K562 (cell line): ENCODE measurements around the gene GSG1. TPM values are rescaled to one million over a fixed set of nuclear protein-coding genes. Genes with fewer than 3 reads are reported as not detected.
A peak's percentile ranks its signal among the peaks of the same experiment; 100 is the strongest.

ENCODE experiments used
- ATAC-seq: fragments of 200-7000 bp; cut with Tn5 transposase; 3 replicates; pipeline ENCODE4 v1.9.1; 2020; ENCODE audit warnings: moderate library complexity
- BruUV-seq: library from RNA; stranded (reverse); fragments of 400-500 nt; replicated peaks from 2 replicates; lab custom pipeline; 2021; lab: Mats Ljungman, UMichigan
- CTCF ChIA-PET: fragments of 300-600 bp; formaldehyde crosslinking; extraction: SDS; loops from one replicate; lab custom pipeline; 2021; ENCODE audit warnings: low intra/inter-chr PET ratio; lab: Yijun Ruan, JAX
- POLR2A ChIA-PET: fragments of 300-600, 350-650 bp; sonication (Branson Sonifier 250); formaldehyde crosslinking; extraction: SDS; loops from one replicate; lab custom pipeline; 2021; ENCODE audit warnings: antibody characterized with exemption, inconsistent platforms; lab: Yijun Ruan, JAX
- DNase-seq, 4 experiments: peaks; one replicate each; pipeline versions ENCODE4 v3.0.0 to v3.0.0-alpha.2; 2011 to 2018; ENCODE audit warnings: low spot score in 3 of 4, mixed read lengths in 3 of 4; ENCODE audit errors: extremely low read depth in 1 of 4
- FAIRE-seq: peaks from 2 replicates; lab custom pipeline; 2011; peaks lifted over from hg19 to GRCh38; lab: Jason Lieb, UNC
- H2AFZ ChIP-seq: 2 replicates; pipeline ENCODE4 v1.6.0; 2011; ENCODE audit warnings: low read depth, low read length, control low read depth, inconsistent platforms
- H3K27ac ChIP-seq: fragments of 200-600 bp; 3 replicates; pipeline ENCODE4 v1.8.0; 2011; ENCODE audit warnings: low read depth, mild to moderate bottlenecking, control low read depth, inconsistent platforms, low read length, moderate library complexity, mixed read lengths; ENCODE audit errors: extremely low read depth
- H3K27me3 ChIP-seq, 2 experiments: fragments of 300-600 bp in 1 of 2; 2 replicates in 1 of 2; 3 replicates in 1 of 2; pipeline versions ENCODE4 v1.6.0 to v1.8.0; 2011; ENCODE audit warnings: inconsistent platforms in 2 of 2, low read length in 2 of 2, mild to moderate bottlenecking in 1 of 2, mixed read lengths in 1 of 2, moderate library complexity in 1 of 2; ENCODE audit not compliant: control insufficient read depth in 2 of 2, insufficient read depth in 2 of 2
- H3K36me3 ChIP-seq: fragments of 300-600 bp; 3 replicates; pipeline ENCODE4 v1.8.0; 2011; ENCODE audit warnings: mild to moderate bottlenecking, low read length, inconsistent platforms; ENCODE audit not compliant: control insufficient read depth, insufficient read depth
- H3K4me1 ChIP-seq, 2 experiments: fragments of 200-600 bp in 1 of 2; replicated peaks in 1 of 2; 2 replicates in 1 of 2; 3 replicates in 1 of 2; pipeline versions ENCODE4 v1.5.1 to v1.8.0; 2011; ENCODE audit warnings: inconsistent platforms in 2 of 2, low read length in 2 of 2, mild to moderate bottlenecking in 1 of 2, mixed read lengths in 1 of 2, moderate library complexity in 1 of 2; ENCODE audit not compliant: control insufficient read depth in 2 of 2, insufficient read depth in 2 of 2
- H3K4me2 ChIP-seq: 2 replicates; pipeline ENCODE4 v1.6.1; 2011; ENCODE audit warnings: low read length, control low read depth, inconsistent platforms, mixed read lengths; ENCODE audit not compliant: insufficient read depth
- H3K4me3 ChIP-seq: fragments of 200-600 bp; sonication (generic), shearing (Covaris generic); 2 replicates; pipeline ENCODE4 v1.5.1; 2016; ENCODE audit warnings: control low read depth, inconsistent platforms
- H3K79me2 ChIP-seq: fragments of 200-600 bp; 3 replicates; pipeline ENCODE4 v1.8.0; 2011; ENCODE audit warnings: low read length, inconsistent platforms; ENCODE audit not compliant: control insufficient read depth, insufficient read depth
- H3K9ac ChIP-seq, 2 experiments: 2 replicates each; pipeline versions ENCODE4 v1.6.0 to v1.6.1; 2011; ENCODE audit warnings: low read depth in 2 of 2, low read length in 2 of 2, control low read depth in 1 of 2, inconsistent platforms in 1 of 2, mild to moderate bottlenecking in 1 of 2, mixed read lengths in 1 of 2; ENCODE audit not compliant: insufficient read depth in 1 of 2
- H3K9me1 ChIP-seq: one replicate; pipeline ENCODE4 v1.6.0; 2011; ENCODE audit warnings: inconsistent platforms, mild to moderate bottlenecking, low read length, moderate library complexity; ENCODE audit not compliant: control insufficient read depth, insufficient read depth
- H3K9me3 ChIP-seq: replicated peaks from 2 replicates; pipeline ENCODE4 v1.5.1; 2011; ENCODE audit warnings: low read depth, low read length, inconsistent platforms; ENCODE audit not compliant: control insufficient read depth, insufficient read depth
- H4K20me1 ChIP-seq: replicated peaks from 2 replicates; pipeline ENCODE4 v1.6.1; 2011; ENCODE audit warnings: low read length, inconsistent platforms, mixed read lengths; ENCODE audit not compliant: control insufficient read depth, insufficient read depth
- ARNT ChIP-seq, 2 experiments: fragments of 450-650 bp; IDR thresholded peaks; 2 replicates each; pipeline ENCODE4 v1.6.1; 2016; ENCODE audit warnings: mild to moderate bottlenecking in 1 of 2
- CBFA2T2 ChIP-seq: fragments of 450-650 bp; conservative IDR thresholded peaks from 2 replicates; pipeline ENCODE4 v1.6.1; 2017; ENCODE audit warnings: mild to moderate bottlenecking
- CREB3L1 ChIP-seq: fragments of 450-650 bp; IDR thresholded peaks from 2 replicates; pipeline ENCODE4 v1.6.1; 2014; ENCODE audit warnings: low read depth, mild to moderate bottlenecking, moderate library complexity, borderline replicate concordance
- DDX20 ChIP-seq: fragments of 450-650 bp; IDR thresholded peaks from 2 replicates; pipeline ENCODE4 v1.6.1; 2016; ENCODE audit warnings: missing genetic modification characterization, low read depth, mild to moderate bottlenecking, missing compliant biosample characterization, moderate library complexity
- EGR1 ChIP-seq: fragments of 450-650 bp; conservative IDR thresholded peaks from 2 replicates; pipeline ENCODE4 v1.6.1; 2017; ENCODE audit warnings: mild to moderate bottlenecking
- ESRRA ChIP-seq: fragments of 450-650 bp; IDR thresholded peaks from 2 replicates; pipeline ENCODE4 v1.6.1; 2014; ENCODE audit warnings: low read depth, mild to moderate bottlenecking, moderate library complexity, borderline replicate concordance
- FOSL1 ChIP-seq: fragments of 200-800 bp; sonication (Bioruptor generic); conservative IDR thresholded peaks from 2 replicates; pipeline ENCODE4 v1.6.1; 2016; ENCODE audit warnings: missing genetic modification characterization, missing compliant biosample characterization
- RBBP5 ChIP-seq: fragments of 200-600 bp; sonication (generic); IDR thresholded peaks from 2 replicates; pipeline ENCODE4 v1.6.1; 2012; ENCODE audit warnings: borderline replicate concordance, mild to moderate bottlenecking, low read length, control low read depth, inconsistent platforms; ENCODE audit not compliant: insufficient read depth, poor library complexity, severe bottlenecking
- RREB1 ChIP-seq: fragments of 250-450 bp; sonication (Bioruptor Pico); IDR thresholded peaks from 2 replicates; pipeline ENCODE4 v1.4.0; 2020
- XRCC4 ChIP-seq: IDR thresholded peaks from one replicate; pipeline ENCODE4 v1.6.1; 2011; ENCODE audit not compliant: insufficient read depth, insufficient read length; ENCODE audit errors: extremely low read depth
- ZNF175 ChIP-seq: fragments of 200-800 bp; sonication (Bioruptor generic); IDR thresholded peaks from 2 replicates; pipeline ENCODE4 v1.6.1; 2016; ENCODE audit warnings: low read depth, mild to moderate bottlenecking, missing genetic modification characterization, missing compliant biosample characterization
- ZNF384 ChIP-seq: IDR thresholded peaks from 2 replicates; pipeline ENCODE4 v1.6.1; 2012; ENCODE audit warnings: low read depth, low read length, improper control_type of control experiment
- WGBS: fragments of 100-300 bp; shearing (Covaris generic); methylation state at CpG from one replicate; pipeline ENCODE4 v1.1.6; 2016; ENCODE audit warnings: low coverage, mixed read lengths; ENCODE audit not compliant: insufficient coverage; ENCODE audit errors: missing lambda C conversion rate; 5-methylcytosine and 5-hydroxymethylcytosine counted together
- in situ Hi-C: fragments of 300-500 bp; cut with MboI; formaldehyde crosslinking; loops from 4 replicates; pipeline ENCODE4 v1.15.0; 2018; ENCODE audit warnings: inconsistent platforms, mixed read lengths
- intact Hi-C: fragments of 100-400 bp; cut with micrococcal nuclease; formaldehyde crosslinking; loops from 2 replicates; pipeline ENCODE4 v1.14.2; 2022
- polyA plus RNA-seq, 8 experiments: library from polyadenylated mRNA; depleted of rRNA in 4 of 8; stranded (reverse) in 5 of 8; unstranded in 3 of 8; fragments of >200 nt; fragmentation: Nextera tagmentation in 2 of 8; fragmentation: Illumina TruSeq in 1 of 8; extraction: Ambion mirVana in 2 of 8; extraction: Trizol in 1 of 8; gene quantifications; 2 replicates each; pipeline versions ENCODE4 v1.2.1 to v1.2.3, GENCODE V29; 2011 to 2014; ENCODE audit warnings: inconsistent platforms in 1 of 8, missing spikeins in 1 of 8
- total RNA-seq, 7 experiments: library from RNA; depleted of rRNA in 6 of 7; stranded (reverse); fragments of >200 nt in 6 of 7; fragmentation: Illumina TruSeq in 2 of 7; extraction: Trizol in 2 of 7; gene quantifications; 2 replicates each; pipeline versions ENCODE4 v1.2.1 to v1.2.3, GENCODE V29; 2011 to 2021; ENCODE audit warnings: low replicate concordance in 1 of 7

Gene GSG1
- total and polyA plus RNA-seq, 9 of the 15 experiments (the other 6 are each of a cell fraction or from before 2014, with no cell fraction given), result not detected

GRCh38 chr12:13044906-13045299 is 58.6 kb downstream of the GSG1 start (continued):
- TF ChIP-seq CREB3L1 (no peak), XRCC4 (no peak), ZNF384 (0 out of 2 replicates have a peak, but pooled peaks have one; percentile 12), CBFA2T2 (no peak)

- Histone ChIP-seq H2AFZ (peak within 1 kb of the TSS; percentile 96), H3K4me1 (peaks cover 0 to 10% of the 10 kb centered on the region in 2 experiments; a peak in 3 of 5 replicates), H3K9me1 (no peaks in the 10 kb centered on the region), H3K9ac (peak within 1 kb of the TSS; percentile 34 to 93; a peak in 3 of 4 replicates), H3K79me2 (no peaks in the 10 kb centered on the region), H3K4me3 (peak within 1 kb of the TSS; percentile 87), H3K27me3 (no peaks in the 10 kb centered on the region), H3K36me3 (no peaks in the 10 kb centered on the region), H3K9me3 (no peaks in the 10 kb centered on the region), H3K4me2 (peak within 1 kb of the TSS; percentile 91), H3K27ac (no peak within 1 kb of the TSS), H4K20me1 (no peaks in the 10 kb centered on the region)
- peak; percentile 99 for ATAC-seq
- POLR2A ChIA-PET, result interaction anchor here (0.7 to 1.2 kb wide), 3 partner anchors 9 to 61 kb away, joined by 3 to 4 read pairs (median 3); no protein-coding TSS in a partner anchor
- intact Hi-C loops, result no loop called here
- FAIRE-seq, result no peak
- WGBS, result 4% methylated on average over 5 of the region's 74 CpGs
- peak; percentile 72 to 80 (median 77) for DNase-seq
- CTCF ChIA-PET, result no interaction called here
- in situ Hi-C loops, result no loop called here
- no TSS peak for BruUV-seq
- TF ChIP-seq EGR1 (peak; percentile 63), RBBP5 (peak; percentile 67), ZNF175 (CRISPR knock-in tag) (no peak), RREB1 (no peak), ARNT (IDR thresholded peaks at IDR 0.05) (no peak), DDX20 (tag) (no peak), ESRRA (0 out of 2 replicates have a peak, but pooled peaks have one; percentile 17), FOSL1 (tag) (no peak)
Observed at GRCh38 chr12:13044002-13044905, 59.2 kb downstream of the GSG1 start, which contains the start of gene FAM234B. FAM234B (plus strand) TSS chr12:13044381; CDS start chr12:13044404, 23 bp downstream.
